ENCODE results near the gene SLC5A7.

SLC5A7 gene

GRCh38 chr2:107986278-107987217, at the start of gene SLC5A7:
Gene SLC5A7, plus strand, starts transcription at chr2:107986524. Its CDS starts 1,632 bp downstream, at chr2:107988156.
- DNase-seq = no peak

- no peak for DNase-seq
Measured at GRCh38 chr2:107961395-107961794, 24.9 kb upstream of the SLC5A7 start.

GRCh38 chr2:107964185-107964584, 22.1 kb upstream of the SLC5A7 start:
- no peak for DNase-seq

GRCh38 chr2:107984707-107985106, 1.6 kb upstream of the SLC5A7 start:
- no peak for DNase-seq

- DNase-seq = no peak
Measured at GRCh38 chr2:107988108-107988507, 1.8 kb downstream of the SLC5A7 start.

GRCh38 chr2:107989445-107989844, 3.1 kb downstream of the SLC5A7 start:
- DNase-seq = no peak

GRCh38 chr2:107990718-107991117, 4.4 kb downstream of the SLC5A7 start:
- no peak for DNase-seq

GRCh38 chr2:107992069-107992468, 5.7 kb downstream of the SLC5A7 start:
- no peak for DNase-seq

- no peak for DNase-seq
Measured at GRCh38 chr2:107999158-107999557, 12.8 kb downstream of the SLC5A7 start.

- DNase-seq = no peak
Measured at GRCh38 chr2:108010912-108011591, 24.7 kb downstream of the SLC5A7 start.

GRCh38 chr2:108013305-108013704, 27.0 kb downstream of the SLC5A7 start:
- no peak for DNase-seq

- no peak for DNase-seq
Measured at GRCh38 chr2:108022628-108023027, 36.3 kb downstream of the SLC5A7 start.

- no peak for DNase-seq
Measured at GRCh38 chr2:108023776-108024175, 37.5 kb downstream of the SLC5A7 start.

GRCh38 chr2:108026092-108026794, 39.9 kb downstream of the SLC5A7 start:
- DNase-seq = no peak

- no peak for DNase-seq
Measured at GRCh38 chr2:108029496-108029895, 43.2 kb downstream of the SLC5A7 start.

GRCh38 chr2:108029912-108030311, 43.6 kb downstream of the SLC5A7 start:
- no peak for DNase-seq

GRCh38 chr2:108031471-108031941, 45.2 kb downstream of the SLC5A7 start:
- no peak for DNase-seq

GRCh38 chr2:108034843-108035242, 48.5 kb downstream of the SLC5A7 start:
- DNase-seq = no peak

- no peak for DNase-seq
Measured at GRCh38 chr2:108048752-108049151, 62.4 kb downstream of the SLC5A7 start.

- DNase-seq = no peak
Measured at GRCh38 chr2:108058576-108059137, 72.3 kb downstream of the SLC5A7 start.

GRCh38 chr2:108061439-108062042, 75.2 kb downstream of the SLC5A7 start:
- DNase-seq = no peak
